Panc1 (cell line): ENCODE measurements around the gene ZNF273.

Source experiments
- CTCF ChIP-seq: fragments of 450-650 bp; IDR thresholded peaks from 2 replicates; pipeline ENCODE4 v1.5.1; 2017; ENCODE audit warnings: mild to moderate bottlenecking
- SIN3A ChIP-seq: IDR thresholded peaks from 2 replicates; pipeline ENCODE4 v1.6.1; 2012; ENCODE audit warnings: low read depth, mild to moderate bottlenecking, low read length, moderate library complexity, borderline replicate concordance; ENCODE audit not compliant: insufficient read depth

DNA sequence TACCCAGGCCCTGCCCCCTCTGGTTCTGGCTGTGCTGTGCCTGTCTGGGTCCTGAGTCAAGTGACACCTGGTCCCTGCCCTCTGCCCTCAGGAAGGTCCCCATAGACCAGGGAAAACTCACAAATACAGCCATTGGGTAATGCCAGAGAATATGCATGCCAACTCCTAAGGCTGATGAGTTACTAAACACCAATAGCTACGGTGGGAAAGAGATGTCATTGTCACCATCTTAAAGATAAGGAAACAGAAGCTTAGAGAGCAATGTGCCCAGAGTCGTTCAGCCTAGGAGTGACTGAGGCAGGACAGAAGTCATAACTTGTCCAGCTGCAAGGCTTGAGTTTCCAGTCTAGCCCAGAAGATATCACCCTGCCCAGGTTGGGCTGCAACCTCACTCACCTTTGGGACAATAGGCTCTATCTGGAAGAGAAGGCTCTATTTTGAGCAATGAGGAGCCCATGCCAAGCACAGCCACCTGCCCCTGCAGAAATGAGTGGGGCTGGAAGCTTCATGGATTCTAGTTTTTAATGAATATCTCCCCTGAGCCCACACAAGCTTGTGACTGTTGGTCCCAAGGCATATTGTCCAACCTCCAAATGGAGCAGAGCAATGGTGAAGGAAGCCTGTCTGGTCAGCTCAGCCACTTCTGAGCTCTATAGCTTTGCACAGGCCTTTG, 42.6 kb downstream of the ZNF273 start:
- TF ChIP-seq SIN3A = no peak
- TF ChIP-seq CTCF = no peak
